HG03095 (cell line): ENCODE data around the gene KCNF1.

Experiments
- ATAC-seq: cut with Tn5 transposase; IDR thresholded peaks from one replicate; pipeline ENCODE4 v1.9.1; 2021; ENCODE audit warnings: moderate library complexity; ENCODE audit not compliant: unreplicated experiment

The KCNF1 gene

GRCh38 chr2:10879624-10880585 is 31.8 kb upstream of the KCNF1 start:
- ATAC-seq = no peak

GRCh38 chr2:10880586-10881321 is 31.0 kb upstream of the KCNF1 start:
- ATAC-seq = no peak

GRCh38 chr2:10882568-10882967 is 29.2 kb upstream of the KCNF1 start:
- no peak for ATAC-seq

- ATAC-seq = no peak
These were observed 28.7 kb upstream of the KCNF1 start for GRCh38 chr2:10883066-10883465.

- ATAC-seq = no peak
These were observed 27.8 kb upstream of the KCNF1 start for GRCh38 chr2:10883801-10884478.

- no peak for ATAC-seq
These were observed 27.2 kb upstream of the KCNF1 start for GRCh38 chr2:10884574-10884975.

GRCh38 chr2:10885094-10885860 is 26.5 kb upstream of the KCNF1 start:
- ATAC-seq = no peak

GRCh38 chr2:10887476-10887875 is 24.3 kb upstream of the KCNF1 start:
- ATAC-seq = no peak

- ATAC-seq = no peak
These were observed 22.0 kb upstream of the KCNF1 start for GRCh38 chr2:10889651-10890215.

GRCh38 chr2:10890706-10891270 is 20.9 kb upstream of the KCNF1 start:
- no peak for ATAC-seq

- no peak for ATAC-seq
These were observed 20.3 kb upstream of the KCNF1 start for GRCh38 chr2:10891390-10891789.

- no peak for ATAC-seq
These were observed 19.9 kb upstream of the KCNF1 start for GRCh38 chr2:10891848-10892247.

- no peak for ATAC-seq
These were observed 19.4 kb upstream of the KCNF1 start for GRCh38 chr2:10892316-10892715.

GRCh38 chr2:10892796-10893350 is 18.9 kb upstream of the KCNF1 start:
- no peak for ATAC-seq

GRCh38 chr2:10894264-10894935 is 17.3 kb upstream of the KCNF1 start:
- no peak for ATAC-seq

- ATAC-seq = no peak
These were observed 16.5 kb upstream of the KCNF1 start for GRCh38 chr2:10895231-10895630.

- no peak for ATAC-seq
These were observed 13.8 kb upstream of the KCNF1 start for GRCh38 chr2:10897956-10898355.

GRCh38 chr2:10900216-10901109 is 11.3 kb upstream of the KCNF1 start:
- ATAC-seq = no peak
